ENCODE data around the gene DCC. TPM values are rescaled to one million over a fixed set of nuclear protein-coding genes. Genes with fewer than 3 reads are reported as not detected.

DCC gene
- total RNA-seq, 1 experiment from 2014 or later, result not detected

- no peaks in the 10 kb centered on the region for H3K9me3 ChIP-seq (ENCODE audit: low read length)
- no peaks in the 10 kb centered on the region for H3K4me1 ChIP-seq (ENCODE audit: insufficient read depth, low read length)
- H3F3A ChIP-seq (ENCODE audit: low read length, unreplicated experiment), result no peaks in the 10 kb centered on the region
- no peak overlapping the region for H3K27ac ChIP-seq (ENCODE audit: low read length)
- ATAC-seq (no peak), DNase-seq (no peak)
- H3K4me2 ChIP-seq (ENCODE audit: low read length), result no peak overlapping the region
- intact Hi-C loops (cut with micrococcal nuclease), result no loop called here
- TF ChIP-seq EZH2phosphoT487 (IDR thresholded peaks at IDR 0.05; ENCODE audit: borderline replicate concordance, low read length) (no peak), EZH2 (IDR thresholded peaks at IDR 0.05; ENCODE audit: low read length, unreplicated experiment) (no peak), CTCF (conservative IDR thresholded peaks at IDR 0.05; ENCODE audit: low read depth, low read length) (no peak)
- H3K4me3 ChIP-seq (ENCODE audit: low read length), result no peak overlapping the region
- BruUV-seq (replicated peaks), result no TSS peak
- H3K9me2 ChIP-seq (replicated peaks; ENCODE audit: low read length), result no peaks in the 10 kb centered on the region
- POLR2A ChIA-PET (ENCODE audit: unreplicated experiment), result no interaction called here
- H3K79me2 ChIP-seq (ENCODE audit: low read length), result no peaks in the 10 kb centered on the region
- CTCF ChIA-PET, result no interaction called here
- no peaks in the 10 kb centered on the region for H4K20me1 ChIP-seq (ENCODE audit: low read length)
- H3K9ac ChIP-seq (ENCODE audit: low read length), result no peak overlapping the region
- no peaks in the 10 kb centered on the region for H3K27me3 ChIP-seq (ENCODE audit: low read length)
- H3K36me3 ChIP-seq (ENCODE audit: low read depth, low read length), result no peaks in the 10 kb centered on the region
- H2AFZ ChIP-seq (ENCODE audit: low read length), result no peak overlapping the region
Observed at GRCh38 chr18:52722904-52723303, 382.9 kb downstream of the DCC start.

DNA sequence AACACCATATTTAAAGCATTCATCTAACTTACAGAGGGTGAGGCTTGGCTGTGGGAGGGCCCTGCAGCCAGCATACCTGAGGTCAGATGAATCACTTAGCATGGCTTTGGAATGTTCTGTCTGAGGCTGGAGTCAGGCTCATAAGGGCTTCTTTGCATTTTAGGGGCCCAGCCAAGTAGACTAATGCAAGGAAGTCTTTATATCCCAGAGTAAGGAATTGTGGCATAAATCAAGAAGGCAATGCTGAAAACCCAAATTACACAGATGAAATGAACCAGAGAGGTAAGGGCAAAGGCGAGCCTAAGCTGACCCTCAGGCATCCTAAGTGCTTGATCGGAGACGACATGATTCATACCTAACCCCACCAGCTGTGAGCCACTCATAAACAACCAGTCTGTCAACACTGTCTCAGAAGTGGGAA lies 383.6 kb downstream of the DCC start:
- Histone ChIP-seq H3K9me2 (replicated peaks; ENCODE audit: low read length) (no peaks in the 10 kb centered on the region), H3K36me3 (ENCODE audit: low read depth, low read length) (no peaks in the 10 kb centered on the region), H4K20me1 (ENCODE audit: low read length) (no peaks in the 10 kb centered on the region), H3K27me3 (ENCODE audit: low read length) (no peaks in the 10 kb centered on the region), H3K9me3 (ENCODE audit: low read length) (no peaks in the 10 kb centered on the region), H3K79me2 (ENCODE audit: low read length) (no peaks in the 10 kb centered on the region), H2AFZ (ENCODE audit: low read length) (no peak overlapping the region), H3K4me2 (ENCODE audit: low read length) (no peak overlapping the region), H3K9ac (ENCODE audit: low read length) (no peak overlapping the region), H3K4me1 (ENCODE audit: insufficient read depth, low read length) (no peaks in the 10 kb centered on the region), H3F3A (ENCODE audit: low read length, unreplicated experiment) (no peaks in the 10 kb centered on the region), H3K4me3 (ENCODE audit: low read length) (no peak overlapping the region), H3K27ac (ENCODE audit: low read length) (no peak overlapping the region)
- TF ChIP-seq CTCF (conservative IDR thresholded peaks at IDR 0.05; ENCODE audit: low read depth, low read length), result no peak
- no peak for TF ChIP-seq EZH2phosphoT487 (IDR thresholded peaks at IDR 0.05; ENCODE audit: borderline replicate concordance, low read length)
- no peak for TF ChIP-seq EZH2 (IDR thresholded peaks at IDR 0.05; ENCODE audit: low read length, unreplicated experiment)
- ATAC-seq (no peak), DNase-seq (no peak)
- CTCF ChIA-PET, result no interaction called here
- intact Hi-C loops (cut with micrococcal nuclease), result no loop called here
- POLR2A ChIA-PET (ENCODE audit: unreplicated experiment), result no interaction called here
- BruUV-seq (replicated peaks), result no TSS peak

- Histone ChIP-seq H3K36me3 (ENCODE audit: low read depth, low read length) (no peaks in the 10 kb centered on the region), H3K4me1 (ENCODE audit: insufficient read depth, low read length) (no peaks in the 10 kb centered on the region), H3K9ac (ENCODE audit: low read length) (no peak overlapping the region), H3K27ac (ENCODE audit: low read length) (no peak overlapping the region), H3K79me2 (ENCODE audit: low read length) (no peaks in the 10 kb centered on the region), H3K27me3 (ENCODE audit: low read length) (no peaks in the 10 kb centered on the region), H4K20me1 (ENCODE audit: low read length) (no peaks in the 10 kb centered on the region), H3K4me3 (ENCODE audit: low read length) (no peak overlapping the region), H3F3A (ENCODE audit: low read length, unreplicated experiment) (no peaks in the 10 kb centered on the region), H3K4me2 (ENCODE audit: low read length) (no peak overlapping the region), H3K9me3 (ENCODE audit: low read length) (0 out of 2 replicates have a peak, but pooled peaks cover 8% of the 10 kb centered on the region), H3K9me2 (replicated peaks; ENCODE audit: low read length) (no peaks in the 10 kb centered on the region), H2AFZ (ENCODE audit: low read length) (no peak overlapping the region)
- no peak for TF ChIP-seq EZH2phosphoT487 (IDR thresholded peaks at IDR 0.05; ENCODE audit: borderline replicate concordance, low read length)
- TF ChIP-seq EZH2 (IDR thresholded peaks at IDR 0.05; ENCODE audit: low read length, unreplicated experiment), result no peak
- no peak for TF ChIP-seq CTCF (conservative IDR thresholded peaks at IDR 0.05; ENCODE audit: low read depth, low read length)
- no peak for DNase-seq
- intact Hi-C loops (cut with micrococcal nuclease), result no loop called here
- CTCF ChIA-PET, result no interaction called here
- POLR2A ChIA-PET (ENCODE audit: unreplicated experiment), result no interaction called here
- ATAC-seq, result no peak
- BruUV-seq (replicated peaks), result no TSS peak
Observed at GRCh38 chr18:52730972-52731619, 391.1 kb downstream of the DCC start.

Data from PC-3 (cell line).